ENCODE results near the gene NOL3. TPM values are rescaled to one million over a fixed set of nuclear protein-coding genes. Genes with fewer than 3 reads are reported as not detected.
A peak's percentile ranks its signal among the peaks of the same experiment; 100 is the strongest.

Gene NOL3
- total and polyA plus RNA-seq, 2 of the 13 experiments (the other 11 are each of a cell fraction or from before 2014, with no cell fraction given): 5.7 to 20.5 TPM

DNA sequence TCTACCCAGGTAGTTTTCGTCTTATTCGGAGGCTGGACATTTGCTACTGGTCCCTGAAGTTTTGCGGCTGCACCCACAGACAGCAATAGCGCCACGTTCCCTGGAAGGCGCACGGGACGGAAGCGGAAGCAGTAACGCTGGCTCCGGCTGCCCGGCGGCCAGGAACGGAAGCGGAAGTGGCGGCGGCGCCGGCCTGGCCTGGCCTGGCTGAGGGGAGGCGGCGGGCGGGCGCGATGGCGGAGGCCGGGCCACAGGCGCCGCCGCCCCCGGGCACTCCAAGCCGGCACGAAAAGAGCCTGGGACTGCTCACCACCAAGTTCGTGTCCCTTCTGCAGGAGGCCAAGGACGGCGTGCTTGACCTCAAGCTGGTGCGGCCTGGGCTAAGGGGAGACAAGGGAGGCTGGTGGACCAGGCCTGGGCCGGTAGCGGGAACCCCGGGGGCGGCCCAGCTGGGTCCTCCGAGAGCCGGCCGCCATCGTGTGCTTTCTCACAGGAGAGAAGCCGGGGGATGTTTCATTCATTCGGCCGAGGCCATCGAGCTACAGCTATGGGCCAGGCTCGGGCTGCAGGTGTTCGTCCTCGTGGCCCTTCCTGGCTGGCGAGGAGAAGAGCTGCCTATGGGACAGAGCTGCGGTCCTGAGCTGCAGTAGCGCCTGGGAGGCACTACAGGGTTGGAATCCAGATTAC lies 21.8 kb downstream of the NOL3 start, which contains the start of gene E2F4 (continued):
- peak; percentile 92; the same call in 1 of the 2 replicates for TF ChIP-seq ZFP90 (CRISPR knock-in tag; IDR thresholded peaks at IDR 0.05; ENCODE audit: borderline replicate concordance)
- no peak for TF ChIP-seq SMARCE1 (IDR thresholded peaks at IDR 0.05; ENCODE audit: borderline replicate concordance)
- TF ChIP-seq SMARCC2 (IDR thresholded peaks at IDR 0.05): no peak
- peak; percentile 68; the same call in 1 of the 2 replicates for TF ChIP-seq HBP1 (CRISPR knock-in tag; IDR thresholded peaks at IDR 0.05; ENCODE audit: low read depth)
- peak; percentile 53; the same call in 1 of the 2 replicates for TF ChIP-seq TFAP4 (IDR thresholded peaks at IDR 0.05; ENCODE audit: borderline replicate concordance, low read depth)
- peak; percentile 41; the same call in 1 of the 2 replicates for TF ChIP-seq ZNF138 (CRISPR knock-in tag; IDR thresholded peaks at IDR 0.05; ENCODE audit: low read depth)
- no peak for TF ChIP-seq ZNF816 (CRISPR knock-in tag; IDR thresholded peaks at IDR 0.05; ENCODE audit: borderline replicate concordance)
- TF ChIP-seq ZIK1 (CRISPR knock-in tag; IDR thresholded peaks at IDR 0.05; ENCODE audit: borderline replicate concordance, low read depth): no peak
- TF ChIP-seq KDM5A (IDR thresholded peaks at IDR 0.05; ENCODE audit: borderline replicate concordance, low read length): peak; percentile 84
- TF ChIP-seq, protein P1, sequence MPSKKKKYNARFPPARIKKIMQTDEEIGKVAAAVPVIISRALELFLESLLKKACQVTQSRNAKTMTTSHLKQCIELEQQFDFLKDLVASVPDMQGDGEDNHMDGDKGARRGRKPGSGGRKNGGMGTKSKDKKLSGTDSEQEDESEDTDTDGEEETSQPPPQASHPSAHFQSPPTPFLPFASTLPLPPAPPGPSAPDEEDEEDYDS (CRISPR knock-in tag; IDR thresholded peaks at IDR 0.05): peak; percentile 65
- TF ChIP-seq ZFY (CRISPR knock-in tag; IDR thresholded peaks at IDR 0.05): peak; percentile 99
- no peak; the same call in 1 of the 2 replicates for TF ChIP-seq ESRRA (CRISPR knock-in tag; IDR thresholded peaks at IDR 0.05; ENCODE audit: low read depth)
- no peak for TF ChIP-seq CEBPB (IDR thresholded peaks at IDR 0.05; ENCODE audit: borderline replicate concordance, low read depth, low read length)
- no peak for TF ChIP-seq NR3C1 (CRISPR knock-in tag; IDR thresholded peaks at IDR 0.05)
- peak; percentile 96 for TF ChIP-seq GABPB1 (CRISPR knock-in tag; IDR thresholded peaks at IDR 0.05)
- peak; percentile 77 for TF ChIP-seq ZNF121 (CRISPR knock-in tag; IDR thresholded peaks at IDR 0.05)
- peak; percentile 77; the same call in 1 of the 2 replicates for TF ChIP-seq NFKB2 (CRISPR knock-in tag; IDR thresholded peaks at IDR 0.05; ENCODE audit: borderline replicate concordance)
- no peak for TF ChIP-seq LCORL (IDR thresholded peaks at IDR 0.05)
- TF ChIP-seq LCORL (CRISPR knock-in tag; IDR thresholded peaks at IDR 0.05): 0 out of 2 replicates have a peak, but pooled peaks have one; percentile 64
- TF ChIP-seq SOX6 (IDR thresholded peaks at IDR 0.05): no peak
- peak; percentile 56 for TF ChIP-seq SOX6 (CRISPR knock-in tag; IDR thresholded peaks at IDR 0.05)
- TF ChIP-seq ZNF761 (CRISPR knock-in tag; conservative IDR thresholded peaks at IDR 0.05): no peak; the same call in 1 of the 2 replicates
- TF ChIP-seq ZNF451 (CRISPR knock-in tag; IDR thresholded peaks at IDR 0.05): 0 out of 2 replicates have a peak, but pooled peaks have one; percentile 19
- TF ChIP-seq, protein P2, sequence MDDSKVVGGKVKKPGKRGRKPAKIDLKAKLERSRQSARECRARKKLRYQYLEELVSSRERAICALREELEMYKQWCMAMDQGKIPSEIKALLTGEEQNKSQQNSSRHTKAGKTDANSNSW (CRISPR knock-in tag; IDR thresholded peaks at IDR 0.05; ENCODE audit: borderline replicate concordance): peak; percentile 64; the same call in 1 of the 2 replicates
- TF ChIP-seq POLR2AphosphoS2 (IDR thresholded peaks at IDR 0.05; ENCODE audit: low read depth, low read length): no peak
- TF ChIP-seq, protein P3, sequence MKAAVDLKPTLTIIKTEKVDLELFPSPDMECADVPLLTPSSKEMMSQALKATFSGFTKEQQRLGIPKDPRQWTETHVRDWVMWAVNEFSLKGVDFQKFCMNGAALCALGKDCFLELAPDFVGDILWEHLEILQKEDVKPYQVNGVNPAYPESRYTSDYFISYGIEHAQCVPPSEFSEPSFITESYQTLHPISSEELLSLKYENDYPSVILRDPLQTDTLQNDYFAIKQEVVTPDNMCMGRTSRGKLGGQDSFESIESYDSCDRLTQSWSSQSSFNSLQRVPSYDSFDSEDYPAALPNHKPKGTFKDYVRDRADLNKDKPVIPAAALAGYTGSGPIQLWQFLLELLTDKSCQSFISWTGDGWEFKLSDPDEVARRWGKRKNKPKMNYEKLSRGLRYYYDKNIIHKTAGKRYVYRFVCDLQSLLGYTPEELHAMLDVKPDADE (CRISPR knock-in tag; IDR thresholded peaks at IDR 0.05): peak; percentile 85; the same call in 1 of the 2 replicates
